WTC11 (cell line): ENCODE data around the gene PAK5. TPM values are rescaled to one million over a fixed set of nuclear protein-coding genes. Genes with fewer than 3 reads are reported as not detected.

ENCODE experiments used
- ATAC-seq: fragments of 200-7000 bp; cut with Tn5 transposase; 2 replicates; pipeline ENCODE4 v1.10.0; 2021; ENCODE audit warnings: mild to moderate bottlenecking, moderate library complexity
- CTCF ChIA-PET: fragments of 300-600 bp; sonication (Branson Sonifier 250); formaldehyde crosslinking; loops from one replicate; lab custom pipeline; 2021; ENCODE audit warnings: antibody characterized with exemption; lab: Charles Lee
- POLR2A ChIA-PET: fragments of 350-600 bp; sonication (Branson Sonifier 250); formaldehyde crosslinking; loops from one replicate; lab custom pipeline; 2021; ENCODE audit warnings: antibody characterized with exemption; lab: Charles Lee
- DNase-seq: peaks from one replicate; pipeline ENCODE4 v3.0.0; 2021; ENCODE audit warnings: low spot score
- H3K27ac Mint-ChIP-seq: 2 replicates; pipeline ENCODE4 v1.8.0; 2021; ENCODE audit warnings: mixed read lengths
- H3K27me3 Mint-ChIP-seq: 2 replicates; pipeline ENCODE4 v1.8.0; 2021; ENCODE audit warnings: low read depth, mild to moderate bottlenecking, moderate library complexity, mixed read lengths
- H3K36me3 Mint-ChIP-seq: 2 replicates; pipeline ENCODE4 v1.8.0; 2021; ENCODE audit warnings: mixed read lengths
- H3K4me1 Mint-ChIP-seq: 2 replicates; pipeline ENCODE4 v1.8.0; 2022; ENCODE audit warnings: mixed read lengths
- H3K4me3 Mint-ChIP-seq: 2 replicates; pipeline ENCODE4 v1.8.0; 2021; ENCODE audit warnings: mild to moderate bottlenecking, moderate library complexity, mixed read lengths
- H3K9me3 Mint-ChIP-seq: 2 replicates; pipeline ENCODE4 v1.8.0; 2021; ENCODE audit warnings: mixed read lengths
- AR ChIP-seq: fragments of 250-450 bp; sonication (Bioruptor Pico); IDR thresholded peaks from 2 replicates; pipeline ENCODE4 v1.9.0; 2021; ENCODE audit warnings: mild to moderate bottlenecking
- ARID4B ChIP-seq: sonication (generic); formaldehyde crosslinking; IDR thresholded peaks from 2 replicates; pipeline ENCODE4 v1.8.0; 2023; ENCODE audit warnings: missing genetic modification reagents, mild to moderate bottlenecking, borderline replicate concordance
- ATF1 ChIP-seq: sonication (generic); formaldehyde crosslinking; IDR thresholded peaks from 2 replicates; pipeline ENCODE4 v1.8.1; 2023; ENCODE audit warnings: mild to moderate bottlenecking, moderate library complexity, missing genetic modification reagents
- ATF2 ChIP-seq: sonication (generic); formaldehyde crosslinking; IDR thresholded peaks from 2 replicates; pipeline ENCODE4 v1.8.1; 2022; ENCODE audit warnings: low read depth, missing genetic modification reagents, borderline replicate concordance
- CDX4 ChIP-seq: fragments of 250-450 bp; sonication (Bioruptor Pico); IDR thresholded peaks from 2 replicates; pipeline ENCODE4 v1.9.0; 2021; ENCODE audit warnings: moderate library complexity, mild to moderate bottlenecking, inconsistent platforms, borderline replicate concordance
- ELF4 ChIP-seq: sonication (generic); formaldehyde crosslinking; IDR thresholded peaks from 2 replicates; pipeline ENCODE4 v1.8.1; 2022; ENCODE audit warnings: low read depth, mild to moderate bottlenecking, moderate library complexity, missing genetic modification reagents
- EMX1 ChIP-seq: fragments of 250-450 bp; sonication (Bioruptor Pico); IDR thresholded peaks from 2 replicates; pipeline ENCODE4 v1.8.0; 2021; ENCODE audit warnings: mild to moderate bottlenecking
- FOXP1 ChIP-seq: sonication (generic); formaldehyde crosslinking; IDR thresholded peaks from 2 replicates; pipeline ENCODE4 v1.8.0; 2022; ENCODE audit warnings: missing genetic modification reagents, mild to moderate bottlenecking, moderate library complexity, borderline replicate concordance
- JUN ChIP-seq: sonication (generic); formaldehyde crosslinking; IDR thresholded peaks from 2 replicates; pipeline ENCODE4 v1.8.0; 2023; ENCODE audit warnings: mild to moderate bottlenecking, missing genetic modification reagents
- KAT7 ChIP-seq: sonication (generic); formaldehyde crosslinking; IDR thresholded peaks from 2 replicates; pipeline ENCODE4 v1.8.1; 2023; ENCODE audit warnings: missing genetic modification reagents, mild to moderate bottlenecking, borderline replicate concordance
- PREB ChIP-seq: sonication (generic); formaldehyde crosslinking; IDR thresholded peaks from 2 replicates; pipeline ENCODE4 v1.8.1; 2022; ENCODE audit warnings: mild to moderate bottlenecking, missing genetic modification reagents, moderate library complexity, borderline replicate concordance
- PRRX2 ChIP-seq: fragments of 250-450 bp; sonication (Bioruptor Pico); IDR thresholded peaks from 2 replicates; pipeline ENCODE4 v1.8.0; 2021; ENCODE audit warnings: mild to moderate bottlenecking
- RELA ChIP-seq: sonication (generic); formaldehyde crosslinking; IDR thresholded peaks from 2 replicates; pipeline ENCODE4 v1.8.1; 2022; ENCODE audit warnings: missing genetic modification reagents, mild to moderate bottlenecking, borderline replicate concordance
- SOX15 ChIP-seq: fragments of 250-450 bp; sonication (Bioruptor Pico); IDR thresholded peaks from 2 replicates; pipeline ENCODE4 v1.9.0; 2021; ENCODE audit warnings: mild to moderate bottlenecking
- SP1 ChIP-seq: sonication (generic); formaldehyde crosslinking; conservative IDR thresholded peaks from 2 replicates; pipeline ENCODE4 v1.8.1; 2022; ENCODE audit warnings: missing genetic modification reagents
- TEAD1 ChIP-seq: sonication (generic); formaldehyde crosslinking; IDR thresholded peaks from 2 replicates; pipeline ENCODE4 v1.8.0; 2022; ENCODE audit warnings: mild to moderate bottlenecking, missing genetic modification reagents
- USF1 ChIP-seq: sonication (generic); formaldehyde crosslinking; IDR thresholded peaks from 2 replicates; pipeline ENCODE4 v1.8.0; 2022; ENCODE audit warnings: mild to moderate bottlenecking, missing genetic modification reagents
- ZNF138 ChIP-seq: sonication (generic); formaldehyde crosslinking; conservative IDR thresholded peaks from 2 replicates; pipeline ENCODE4 v1.8.1; 2022; ENCODE audit warnings: mild to moderate bottlenecking, moderate library complexity, missing genetic modification reagents
- ZNF232 ChIP-seq: sonication (generic); formaldehyde crosslinking; IDR thresholded peaks from 2 replicates; pipeline ENCODE4 v1.8.0; 2022; ENCODE audit warnings: mild to moderate bottlenecking, missing genetic modification reagents
- ZNF263 ChIP-seq: sonication (generic); formaldehyde crosslinking; IDR thresholded peaks from 2 replicates; pipeline ENCODE4 v1.8.1; 2022; ENCODE audit warnings: low read depth, mild to moderate bottlenecking, moderate library complexity, missing genetic modification reagents
- ZNF671 ChIP-seq: fragments of 250-450 bp; sonication (Bioruptor Pico); IDR thresholded peaks from 2 replicates; pipeline ENCODE4 v1.8.0; 2021; ENCODE audit warnings: mild to moderate bottlenecking
- total RNA-seq: library from RNA; stranded (reverse); gene quantifications from 3 replicates; pipeline ENCODE4 v1.2.3, GENCODE V29; 2021

PAK5 gene
- total RNA-seq, 1 experiment from 2014 or later, result 0.31 TPM

- Mint-ChIP-seq H3K9me3 (no peaks in the 10 kb centered on the region), H3K27me3 (no peaks in the 10 kb centered on the region), H3K4me1 (no peaks in the 10 kb centered on the region), H3K36me3 (no peaks in the 10 kb centered on the region), H3K27ac (no peak overlapping the region), H3K4me3 (no peak overlapping the region)
- CTCF ChIA-PET, result interaction anchor here (1.8 kb wide), 1 partner anchor 122 kb away, joined by 7 read pairs; no protein-coding TSS in a partner anchor
- no peak for DNase-seq
- POLR2A ChIA-PET, result no interaction called here
- ATAC-seq, result no peak
- TF ChIP-seq JUN (no peak), CDX4 (CRISPR knock-in tag) (no peak), USF1 (CRISPR knock-in tag) (no peak), ARID4B (CRISPR knock-in tag) (no peak), ZNF671 (CRISPR knock-in tag) (no peak), ZNF263 (CRISPR knock-in tag) (no peak), FOXP1 (no peak), RELA (CRISPR knock-in tag) (no peak), PREB (CRISPR knock-in tag) (no peak)
Observed at GRCh38 chr20:9590189-9590588, 248.7 kb downstream of the PAK5 start.

GRCh38 chr20:9588706-9589105, 250.2 kb downstream of the PAK5 start:
- CTCF ChIA-PET, result interaction anchor here (0.9 to 1.8 kb wide), 2 partner anchors 21 to 121 kb away, joined by 3 to 7 read pairs; no protein-coding TSS in a partner anchor
- no peak for TF ChIP-seq KAT7 (CRISPR knock-in tag)
- no peak for TF ChIP-seq ZNF232 (CRISPR knock-in tag)
- TF ChIP-seq ATF2 (CRISPR knock-in tag), result no peak
- TF ChIP-seq SOX15 (CRISPR knock-in tag), result no peak
- TF ChIP-seq ATF1 (CRISPR knock-in tag), result no peak
- no peak for TF ChIP-seq ELF4 (CRISPR knock-in tag)
- TF ChIP-seq ZNF138 (CRISPR knock-in tag), result no peak
- TF ChIP-seq EMX1 (CRISPR knock-in tag), result no peak
- no peak for TF ChIP-seq PRRX2 (CRISPR knock-in tag)
- TF ChIP-seq AR (CRISPR knock-in tag), result no peak
- no peak for TF ChIP-seq SP1
- TF ChIP-seq TEAD1 (CRISPR knock-in tag), result no peak

More at GRCh38 chr20:9588706-9589105, 250.2 kb downstream of the PAK5 start:
- Mint-ChIP-seq H3K27me3 (no peaks in the 10 kb centered on the region), H3K4me1 (no peaks in the 10 kb centered on the region), H3K36me3 (no peaks in the 10 kb centered on the region), H3K4me3 (no peak overlapping the region), H3K27ac (no peak overlapping the region), H3K9me3 (no peaks in the 10 kb centered on the region)
- ATAC-seq (no peak), DNase-seq (no peak)
- POLR2A ChIA-PET, result no interaction called here
